Left kidney (tissue), 2 donors: Measurements from ENCODE around the gene TTC31. TPM values are rescaled to one million over a fixed set of nuclear protein-coding genes. Genes with fewer than 3 reads are reported as not detected.
A peak's percentile ranks its signal among the peaks of the same experiment; 100 is the strongest.

Source experiments
- DNase-seq: peaks from one replicate; pipeline ENCODE4 v3.0.0-alpha.2; 2013
- polyA plus RNA-seq: library from polyadenylated mRNA; unstranded; fragments of 120-200 nt; gene quantifications from one replicate; pipeline ENCODE4 v1.2.1, GENCODE V29; 2013; ENCODE audit not compliant: insufficient read length

TTC31 gene
- polyA plus RNA-seq, 1 donor = 31.5 TPM

DNA sequence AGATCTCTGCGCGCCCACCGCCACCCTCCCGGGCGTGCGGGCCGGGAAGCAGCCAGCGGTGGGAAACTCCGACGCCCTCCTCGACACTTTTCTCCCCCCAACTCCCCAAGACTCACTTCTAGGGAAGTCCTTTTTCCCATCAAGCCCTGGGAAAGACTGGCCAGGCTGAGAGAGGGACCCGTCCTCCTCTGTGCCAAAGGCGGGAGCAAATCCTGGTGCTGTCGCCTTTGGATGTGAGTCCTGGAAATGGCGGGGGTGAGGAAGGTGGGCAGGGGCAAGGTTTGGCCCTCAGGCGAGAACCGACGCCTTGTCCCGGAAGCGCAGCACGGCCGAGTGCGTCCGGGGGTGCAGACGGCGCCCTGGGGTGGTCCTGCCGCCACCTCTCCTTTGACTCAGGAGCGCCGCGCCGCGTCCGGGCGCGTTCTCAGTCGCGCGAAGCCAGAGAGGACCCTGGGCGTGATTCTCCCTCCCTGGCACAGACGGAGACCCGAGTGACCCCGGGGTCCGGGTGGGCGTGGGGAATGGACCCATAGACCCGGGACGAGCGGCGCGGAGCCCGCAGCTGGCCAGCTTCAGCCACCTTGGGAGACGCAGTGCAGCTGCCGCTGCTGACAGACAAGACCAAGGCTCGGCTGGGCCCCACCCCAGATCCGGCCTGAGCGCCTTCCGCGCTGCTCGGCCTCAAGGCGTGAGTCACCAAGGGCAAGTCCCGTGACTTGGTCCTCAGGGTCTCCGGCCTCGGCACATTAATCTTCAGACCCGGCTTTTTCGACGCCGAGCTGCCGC, 20.0 kb downstream of the TTC31 start:
- no peak for DNase-seq

- no peak for DNase-seq
These were observed 20.9 kb downstream of the TTC31 start for GRCh38 chr2:74503506-74504475.

GRCh38 chr2:74504591-74504990, 21.7 kb downstream of the TTC31 start:
- DNase-seq = no peak

- no peak for DNase-seq
These were observed 22.8 kb downstream of the TTC31 start for GRCh38 chr2:74505448-74506246.

DNA sequence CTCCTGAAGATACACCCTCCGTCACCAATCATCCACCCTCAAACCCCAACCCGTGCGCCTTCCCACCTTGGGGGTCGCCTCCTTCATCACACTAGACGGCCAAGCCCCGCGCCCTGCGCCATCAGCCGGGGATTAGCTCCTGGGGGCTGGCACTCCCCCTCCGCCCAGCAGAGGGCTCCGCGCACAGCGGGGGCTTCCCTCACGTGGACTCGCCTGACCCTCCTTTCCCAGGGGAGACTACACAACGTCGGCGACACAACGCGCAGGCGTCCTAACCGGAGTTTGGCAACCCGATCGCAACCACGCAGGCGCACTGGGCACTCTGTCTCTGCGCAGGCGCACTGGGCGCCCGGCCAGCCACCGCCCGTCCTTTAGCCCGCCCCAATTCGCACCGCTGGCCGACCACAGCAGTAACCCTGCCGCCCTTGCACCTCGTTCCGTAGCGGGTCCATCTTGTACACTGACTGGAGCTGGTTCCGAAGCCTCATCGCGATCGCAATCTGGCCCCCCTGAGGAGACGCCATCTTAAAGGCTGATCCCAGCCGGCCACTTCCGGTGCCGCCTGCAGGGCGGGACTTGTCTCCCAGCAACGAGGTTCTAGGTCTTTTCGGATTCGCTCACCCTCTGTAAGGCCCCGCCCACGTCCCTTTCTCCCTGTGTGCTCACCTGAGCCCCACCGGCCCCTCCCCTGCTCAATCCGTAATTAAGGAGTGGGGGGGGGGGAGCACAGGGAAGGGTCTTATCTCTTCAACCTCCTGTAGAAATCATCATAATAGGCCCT, 24.5 kb downstream of the TTC31 start, which contains the start of gene PCGF1:
Gene PCGF1, minus strand, starts transcription at position 551 of the 781 bp plus-strand sequence. Its CDS starts 27 bp downstream, at position 524.
- peak; percentile 99 for DNase-seq

GRCh38 chr2:74507926-74508520, 25.1 kb downstream of the TTC31 start:
- DNase-seq = no peak

GRCh38 chr2:74510272-74510671, 27.4 kb downstream of the TTC31 start:
- no peak for DNase-seq

GRCh38 chr2:74511104-74511989, 28.5 kb downstream of the TTC31 start:
- DNase-seq = no peak

GRCh38 chr2:74512744-74513604, 30.1 kb downstream of the TTC31 start:
- DNase-seq = no peak

GRCh38 chr2:74513605-74514367, 30.9 kb downstream of the TTC31 start:
- DNase-seq = no peak

DNA sequence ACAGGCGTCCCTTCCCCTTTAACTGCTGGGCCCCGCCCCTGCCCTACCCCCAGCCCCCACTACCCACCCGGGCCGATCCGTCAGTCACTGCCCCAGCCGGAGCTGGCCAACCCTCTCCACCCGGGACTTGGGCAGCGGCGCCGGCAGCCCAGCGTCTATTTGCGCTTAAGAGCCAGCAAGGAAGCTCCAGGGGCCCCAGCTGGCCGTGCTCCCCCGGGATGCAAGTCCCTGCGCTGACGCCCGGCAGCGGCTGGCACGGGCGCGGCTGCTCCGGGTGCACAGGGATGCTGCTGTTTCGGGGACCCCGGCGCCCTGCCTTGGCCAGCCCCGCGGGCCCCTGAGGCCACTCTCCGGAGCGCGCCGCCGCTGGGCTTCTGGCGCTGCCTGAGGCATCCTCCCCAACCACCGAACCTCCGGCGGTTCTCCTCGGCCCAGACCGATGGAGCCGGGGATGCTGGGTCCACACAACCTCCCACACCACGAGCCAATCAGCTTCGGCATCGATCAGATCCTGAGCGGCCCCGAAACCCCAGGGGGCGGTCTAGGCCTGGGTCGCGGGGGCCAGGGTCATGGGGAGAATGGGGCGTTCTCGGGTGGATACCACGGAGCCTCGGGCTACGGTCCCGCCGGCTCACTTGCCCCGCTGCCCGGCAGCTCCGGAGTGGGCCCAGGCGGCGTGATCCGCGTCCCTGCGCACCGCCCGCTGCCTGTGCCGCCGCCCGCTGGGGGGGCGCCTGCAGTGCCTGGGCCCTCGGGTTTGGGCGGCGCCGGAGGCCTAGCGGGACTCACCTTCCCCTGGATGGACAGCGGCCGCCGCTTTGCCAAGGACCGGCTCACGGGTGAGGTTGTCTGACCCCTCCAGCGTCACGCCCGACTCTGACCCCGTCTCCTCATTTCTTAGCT, 31.7 kb downstream of the TTC31 start, which contains the start of gene TLX2:
Gene TLX2, plus strand, starts transcription at position 83 of the 903 bp plus-strand sequence. Its CDS starts 357 bp downstream, at position 440.
- DNase-seq = no peak

- no peak for DNase-seq
These were observed 32.5 kb downstream of the TTC31 start for GRCh38 chr2:74515271-74515980.

- DNase-seq = no peak
These were observed 33.2 kb downstream of the TTC31 start for GRCh38 chr2:74515981-74516633.

- no peak for DNase-seq
These were observed 33.8 kb downstream of the TTC31 start for GRCh38 chr2:74516650-74517049.

DNA sequence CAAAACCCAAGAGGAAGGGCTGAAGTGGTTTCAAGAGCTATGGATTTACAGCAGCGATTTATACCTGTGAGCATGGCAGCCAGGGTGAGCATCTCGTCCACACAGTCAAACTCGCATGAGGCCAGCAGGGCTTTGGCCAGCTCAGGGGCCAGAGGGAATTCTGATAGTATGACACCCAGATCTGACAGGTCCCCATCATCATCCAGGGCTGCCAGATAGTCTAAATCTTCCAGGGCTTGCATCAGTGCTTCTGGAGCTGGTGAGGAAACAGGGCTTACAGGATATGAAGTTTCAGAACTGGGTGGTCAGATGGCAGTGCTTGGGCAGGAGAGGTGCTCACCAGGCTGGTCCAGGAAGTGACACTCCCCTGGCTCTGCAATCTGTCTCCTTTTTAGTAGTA, 39.6 kb downstream of the TTC31 start:
- DNase-seq = no peak
